ENCODE results near the gene NIM1K.
"Not testable (repeated sequence)": the region's sequence is repeated elsewhere in the genome, so short reads cannot be mapped to it uniquely, and the experiment has no call there.

The NIM1K gene

GRCh38 chr5:43192558-43193180, 644 bp downstream of the NIM1K start:
- no peak for DNase-seq

DNA sequence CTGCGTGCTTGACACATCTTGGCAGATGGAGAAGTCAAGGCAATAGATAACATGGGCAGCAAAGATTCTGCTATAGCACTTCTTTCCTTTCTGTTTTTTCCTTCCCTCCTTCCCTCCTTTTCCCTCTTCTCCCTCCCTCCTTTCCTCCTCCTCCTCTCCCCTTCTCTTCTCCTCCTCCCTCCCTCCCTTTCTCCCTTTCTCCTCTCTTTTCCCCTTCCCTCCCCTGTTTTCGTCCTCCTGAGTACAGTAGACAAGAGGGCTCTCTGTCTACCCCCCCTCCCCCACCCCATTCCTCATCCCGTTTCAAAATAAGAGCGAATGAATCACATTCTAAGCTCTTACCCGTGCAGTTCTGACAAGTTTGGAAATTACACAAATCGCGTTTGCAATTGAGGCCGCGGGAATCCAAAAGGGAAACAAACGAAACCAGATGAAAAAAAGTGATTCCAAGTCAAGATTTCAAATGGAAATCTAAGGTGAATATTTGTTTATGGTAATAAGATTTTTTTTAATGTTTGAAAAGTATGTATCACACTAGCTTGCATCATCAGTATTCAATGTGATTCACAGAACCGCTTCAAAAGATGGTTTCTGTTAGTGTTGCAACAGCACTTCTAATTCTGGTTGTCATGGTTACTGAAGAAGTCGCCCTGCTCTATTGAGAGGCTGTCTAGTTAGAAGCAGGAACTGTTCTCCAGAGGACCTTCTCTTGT, 1.3 kb downstream of the NIM1K start:
- DNase-seq: peak; percentile 98

- no peak for DNase-seq
Measured at GRCh38 chr5:43193894-43194265, 1.9 kb downstream of the NIM1K start.

DNA sequence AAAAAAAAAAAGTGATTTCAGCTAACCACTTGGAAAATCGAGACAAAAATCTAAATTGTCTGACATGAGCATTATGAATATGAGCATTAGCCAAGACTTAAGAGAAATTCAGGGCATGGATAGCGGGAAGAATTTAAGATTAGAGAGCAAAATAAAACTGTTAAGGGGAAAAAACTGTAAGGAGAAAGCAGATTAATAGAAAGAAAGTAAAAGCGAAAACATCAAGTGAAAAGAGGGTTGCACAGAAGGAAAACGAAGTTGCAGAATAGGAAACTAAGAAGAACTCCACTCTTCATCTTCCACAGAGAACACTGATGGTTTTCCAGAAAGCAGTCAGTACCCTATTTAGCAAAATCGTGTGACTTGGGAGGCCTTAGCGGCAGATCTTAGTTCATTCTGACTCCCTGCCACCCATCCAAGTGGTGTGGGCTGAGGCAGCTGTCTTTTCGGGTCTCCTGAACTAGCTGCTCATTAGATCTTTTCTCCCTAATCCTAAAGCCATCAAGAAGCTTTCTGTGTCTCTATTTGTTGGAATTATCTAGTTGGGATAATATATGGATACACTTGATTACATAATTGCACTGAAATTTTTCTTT, 3.7 kb downstream of the NIM1K start:
- DNase-seq: no peak

DNA sequence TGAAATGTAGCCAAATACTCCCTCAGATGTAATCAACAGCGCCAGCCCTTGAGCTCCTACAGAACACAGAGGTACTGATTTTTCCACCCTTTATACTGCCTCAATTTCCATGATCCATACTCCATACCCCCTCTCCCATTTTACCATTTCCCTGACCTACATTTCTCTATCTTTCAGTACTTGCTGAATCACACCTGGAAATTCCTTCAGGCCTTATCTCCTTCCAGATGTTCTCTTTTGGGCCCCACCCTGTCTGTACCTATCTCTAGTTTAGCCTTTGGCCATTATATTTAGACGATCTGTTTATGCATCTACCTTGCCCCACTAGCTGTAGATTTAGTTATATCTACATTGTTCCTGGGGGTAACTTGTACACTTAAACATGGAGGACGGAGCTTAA, 5.5 kb downstream of the NIM1K start:
- DNase-seq: no peak

- DNase-seq: not testable (repeated sequence)
Measured at GRCh38 chr5:43201442-43201841, 9.4 kb downstream of the NIM1K start.

DNA sequence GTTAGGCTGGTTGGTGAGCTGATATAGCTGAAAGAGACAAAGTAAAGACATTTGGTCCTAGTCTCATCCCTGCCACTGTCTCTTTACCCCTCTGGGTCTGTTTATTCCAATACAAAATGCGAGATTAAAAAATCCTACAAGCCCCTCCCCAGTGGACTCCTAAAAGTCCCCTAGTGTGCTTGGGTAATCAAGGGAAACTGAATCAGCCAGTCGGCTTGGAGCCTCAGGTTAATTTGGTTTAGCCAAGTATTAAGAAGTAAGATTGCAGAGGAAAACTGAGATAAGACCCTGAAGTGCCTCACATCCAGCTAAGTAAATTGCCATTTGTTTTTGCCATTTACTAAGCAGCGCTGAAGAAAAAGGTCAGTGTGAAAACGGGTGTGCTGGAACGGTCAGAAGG, 10.4 kb downstream of the NIM1K start:
- no peak for DNase-seq

GRCh38 chr5:43203373-43203772, 11.3 kb downstream of the NIM1K start:
- DNase-seq: no peak

DNA sequence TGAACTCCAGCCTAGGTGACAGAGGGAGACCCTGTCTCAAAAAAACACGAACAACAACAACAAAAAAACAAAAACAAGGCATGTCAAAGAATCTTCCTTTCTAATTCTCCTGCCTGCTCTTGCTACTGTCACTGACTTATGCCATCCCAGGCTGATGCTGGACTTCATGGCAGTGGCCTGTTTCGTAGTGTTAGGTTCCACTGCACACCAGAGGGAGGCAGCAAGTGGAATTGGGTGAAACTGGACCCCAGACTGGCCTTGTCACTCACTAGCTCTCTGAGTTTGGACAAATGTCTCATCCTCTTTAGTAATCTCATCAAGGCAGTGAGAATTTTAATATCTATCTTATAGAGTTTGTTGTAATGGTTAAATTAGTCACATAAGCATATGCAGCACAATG, 12.9 kb downstream of the NIM1K start:
- DNase-seq: no peak

GRCh38 chr5:43207601-43208000, 15.6 kb downstream of the NIM1K start:
- no peak for DNase-seq

DNA sequence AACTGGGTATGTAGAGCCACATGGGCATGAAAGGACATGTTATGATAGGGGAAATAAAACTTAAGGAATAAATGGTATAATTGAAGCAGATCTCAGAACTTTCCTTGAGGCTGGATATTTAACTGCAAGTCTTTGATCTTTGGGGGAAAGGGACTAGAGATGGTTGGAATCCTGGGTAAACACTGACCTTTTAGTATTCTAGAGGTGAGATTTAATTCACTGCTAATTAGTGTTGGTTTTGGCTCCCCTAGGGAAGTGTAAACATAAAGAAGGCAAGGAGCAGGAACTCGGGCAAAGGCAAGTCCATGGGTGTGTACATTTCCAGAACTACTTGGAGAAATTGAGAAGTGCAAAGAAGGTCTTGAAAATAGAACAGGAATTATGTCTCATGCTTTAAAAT, 16.6 kb downstream of the NIM1K start:
- no peak for DNase-seq

DNA sequence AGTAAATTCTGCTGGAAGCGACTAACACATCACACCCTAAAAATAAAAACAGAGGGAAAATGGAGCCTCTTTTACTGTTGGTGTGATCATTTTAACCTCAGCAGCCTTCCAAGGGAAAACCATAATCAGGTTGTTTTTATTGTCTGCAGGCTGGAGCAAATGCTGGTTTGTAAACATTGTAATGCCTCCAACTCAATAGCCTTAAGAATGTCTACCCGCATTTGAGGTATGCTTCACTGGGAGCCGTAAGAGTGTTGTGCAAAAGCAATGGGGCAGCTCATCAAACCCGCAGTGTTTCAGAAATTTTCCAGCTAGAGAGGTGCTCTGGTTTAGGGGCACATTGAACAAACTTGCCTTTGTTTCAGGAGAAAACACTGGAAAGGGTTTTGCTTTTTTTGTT, 17.0 kb downstream of the NIM1K start:
- no peak for DNase-seq

GRCh38 chr5:43209833-43210232, 17.8 kb downstream of the NIM1K start:
- DNase-seq: no peak

GRCh38 chr5:43210570-43210969, 18.5 kb downstream of the NIM1K start:
- DNase-seq: no peak

- DNase-seq: no peak
Measured at GRCh38 chr5:43213951-43214350, 21.9 kb downstream of the NIM1K start.

GRCh38 chr5:43215073-43215631, 23.1 kb downstream of the NIM1K start:
- peak; percentile 96 for DNase-seq

- DNase-seq: no peak
Measured at GRCh38 chr5:43216941-43217340, 24.9 kb downstream of the NIM1K start.

- no peak for DNase-seq
Measured at GRCh38 chr5:43219120-43219519, 27.1 kb downstream of the NIM1K start.

DNA sequence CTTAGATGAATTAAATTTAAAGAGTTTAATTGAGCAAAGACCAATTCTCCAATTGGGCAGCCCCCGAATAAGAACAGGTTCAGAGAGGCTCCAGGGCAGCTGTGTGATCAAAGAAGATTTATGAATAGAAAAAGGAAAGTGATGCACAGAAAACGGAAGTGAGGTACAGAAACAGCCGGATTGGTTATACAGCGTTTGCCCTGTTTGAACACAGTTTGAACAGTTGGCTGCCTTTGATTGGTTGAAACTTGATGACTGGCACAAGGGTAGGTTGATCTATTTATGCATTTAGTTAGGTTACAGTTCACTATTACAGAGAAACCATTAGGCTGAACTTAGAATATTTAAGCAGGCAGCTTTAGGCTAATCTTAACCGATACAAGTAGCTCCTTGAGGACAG, 29.5 kb downstream of the NIM1K start:
- peak; percentile 49 for DNase-seq

DNA sequence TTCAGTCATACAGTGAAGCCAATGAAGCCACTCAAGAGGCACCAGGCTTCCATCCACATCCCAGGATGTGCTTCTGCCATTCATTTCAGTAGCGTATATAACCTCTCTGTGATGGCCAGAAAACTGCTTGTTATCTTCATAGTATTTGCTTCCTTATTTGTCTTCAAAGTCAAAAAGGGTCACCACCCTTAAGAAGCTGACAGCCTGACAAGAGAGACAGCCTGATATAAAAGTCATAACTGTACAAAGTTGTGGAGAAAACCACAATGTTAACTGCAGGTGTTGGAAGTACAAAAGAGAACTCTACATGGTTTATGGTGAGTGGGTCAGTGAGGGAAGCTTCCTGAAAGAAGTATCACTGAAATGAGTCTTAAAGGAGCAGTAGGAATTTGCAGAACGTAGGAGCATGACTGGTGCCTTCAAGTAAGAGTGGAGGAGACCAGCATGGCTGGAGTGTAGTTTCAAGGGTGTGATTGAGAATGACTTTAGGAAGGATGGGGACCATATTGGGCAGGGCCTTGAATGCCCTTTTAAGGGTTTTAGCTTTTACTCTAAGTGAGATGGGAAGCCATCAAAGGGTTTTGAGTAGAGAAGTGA, 33.7 kb downstream of the NIM1K start:
- DNase-seq: peak; percentile 45

GRCh38 chr5:43227655-43228054, 35.6 kb downstream of the NIM1K start:
- DNase-seq: no peak

GRCh38 chr5:43230707-43231106, 38.7 kb downstream of the NIM1K start:
- no peak for DNase-seq

DNA sequence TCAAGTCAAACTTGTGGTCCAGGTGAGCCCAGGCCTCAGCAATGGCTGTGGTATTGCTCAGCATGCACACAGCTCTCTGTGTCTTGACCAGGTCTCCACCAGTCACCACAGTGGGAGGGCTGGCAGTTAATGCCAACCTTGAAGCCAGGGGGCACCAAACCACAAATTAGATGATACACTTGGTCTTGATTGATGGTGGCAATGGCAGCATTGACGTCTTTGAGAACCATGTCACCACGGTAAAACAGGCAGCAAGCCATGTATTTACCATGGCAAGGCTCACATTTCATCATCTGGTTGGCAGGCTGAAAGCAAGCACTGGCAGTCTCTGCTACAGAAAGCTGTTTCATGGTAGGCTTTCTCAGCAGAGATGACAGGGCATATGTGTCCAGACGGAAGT, 40.0 kb downstream of the NIM1K start:
- DNase-seq: no peak
